GM18520 (cell line): ENCODE data around the gene BANK1.
"Not testable (repeated sequence)": the region's sequence is repeated elsewhere in the genome, so short reads cannot be mapped to it uniquely, and the experiment has no call there.

Experiments used
- ATAC-seq: cut with Tn5 transposase; IDR thresholded peaks from one replicate; pipeline ENCODE4 v1.9.1; 2021; ENCODE audit not compliant: unreplicated experiment

Gene BANK1

GRCh38 chr4:101871962-101872676 lies 81.6 kb downstream of the BANK1 start:
- no peak for ATAC-seq

- ATAC-seq = no peak
Measured at GRCh38 chr4:101885574-101885973, 95.0 kb downstream of the BANK1 start.

- no peak for ATAC-seq
Measured at GRCh38 chr4:101886826-101887225, 96.3 kb downstream of the BANK1 start.

GRCh38 chr4:101888472-101888871 lies 97.9 kb downstream of the BANK1 start:
- no peak for ATAC-seq

GRCh38 chr4:101905527-101905926 lies 115.0 kb downstream of the BANK1 start:
- not testable (repeated sequence) for ATAC-seq

- no peak for ATAC-seq
Measured at GRCh38 chr4:101910786-101911373, 120.3 kb downstream of the BANK1 start.

- no peak for ATAC-seq
Measured at GRCh38 chr4:101911616-101912015, 121.1 kb downstream of the BANK1 start.

GRCh38 chr4:101914761-101915160 lies 124.2 kb downstream of the BANK1 start:
- ATAC-seq = no peak

- ATAC-seq = no peak
Measured at GRCh38 chr4:101919373-101919977, 128.9 kb downstream of the BANK1 start.

- no peak for ATAC-seq
Measured at GRCh38 chr4:101921370-101921769, 130.8 kb downstream of the BANK1 start.

GRCh38 chr4:101931619-101932018 lies 141.1 kb downstream of the BANK1 start:
- ATAC-seq = no peak

- ATAC-seq = no peak
Measured at GRCh38 chr4:101933855-101934254, 143.3 kb downstream of the BANK1 start.

GRCh38 chr4:101938836-101939235 lies 148.3 kb downstream of the BANK1 start:
- ATAC-seq = no peak

- no peak for ATAC-seq
Measured at GRCh38 chr4:101941816-101942358, 151.4 kb downstream of the BANK1 start.

- ATAC-seq = no peak
Measured at GRCh38 chr4:101942891-101943290, 152.4 kb downstream of the BANK1 start.

GRCh38 chr4:101944649-101945048 lies 154.1 kb downstream of the BANK1 start:
- no peak for ATAC-seq

GRCh38 chr4:101948055-101948454 lies 157.5 kb downstream of the BANK1 start:
- no peak for ATAC-seq

GRCh38 chr4:101948951-101949350 lies 158.4 kb downstream of the BANK1 start:
- no peak for ATAC-seq

GRCh38 chr4:101950258-101950979 lies 159.9 kb downstream of the BANK1 start:
- ATAC-seq = no peak

GRCh38 chr4:101952985-101953384 lies 162.5 kb downstream of the BANK1 start:
- no peak for ATAC-seq

- ATAC-seq = no peak
Measured at GRCh38 chr4:101953949-101954348, 163.4 kb downstream of the BANK1 start.
